DMS53 treated with DMSO at 0.1 percent for 48 hours (cell line): ENCODE data around the gene NPM3.
A peak's percentile ranks its signal among the peaks of the same experiment; 100 is the strongest.
"Not testable (repeated sequence)": the region's sequence is repeated elsewhere in the genome, so short reads cannot be mapped to it uniquely, and the experiment has no call there.

ENCODE experiments used
- DNase-seq: peaks from one replicate; lab custom pipeline; 2025; ENCODE audit not compliant: unreplicated experiment; lab: John Stamatoyannopoulos, UW

NPM3 gene

GRCh38 chr10:101807158-101807557 lies 23.9 kb upstream of the NPM3 start:
- no peak for DNase-seq

- no peak for DNase-seq
These were observed 20.3 kb upstream of the NPM3 start for GRCh38 chr10:101803511-101803910.

DNA sequence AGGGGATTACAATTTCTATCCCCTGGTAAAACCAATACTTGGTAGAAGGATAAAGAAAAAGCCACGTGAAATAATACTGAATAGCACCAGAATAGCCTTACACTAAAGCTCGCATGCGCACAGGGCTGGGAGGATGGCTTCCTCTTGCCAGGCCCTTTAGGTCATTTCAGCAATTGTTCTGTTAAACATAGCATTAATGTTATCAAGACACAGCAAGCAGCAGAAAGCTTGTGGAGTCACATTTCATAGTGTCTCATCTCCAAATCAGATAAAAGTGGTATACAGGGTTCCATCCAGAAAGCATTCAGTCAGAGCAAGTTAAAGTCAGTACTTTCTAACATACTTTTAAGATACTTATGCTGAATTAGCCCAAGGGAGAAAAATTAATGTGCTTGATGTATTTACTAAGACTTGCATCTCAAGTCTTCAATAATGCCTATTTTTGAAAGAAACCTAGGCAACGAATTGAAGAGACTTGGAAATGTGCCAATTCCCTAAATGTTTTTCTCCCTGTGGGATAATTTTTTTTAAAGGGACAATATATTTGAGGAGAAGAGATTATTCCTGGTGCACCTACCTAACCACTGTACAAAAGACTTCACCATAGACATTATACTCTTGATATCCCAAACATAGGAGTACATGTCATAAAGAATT lies 14.3 kb upstream of the NPM3 start:
- no peak for DNase-seq

DNA sequence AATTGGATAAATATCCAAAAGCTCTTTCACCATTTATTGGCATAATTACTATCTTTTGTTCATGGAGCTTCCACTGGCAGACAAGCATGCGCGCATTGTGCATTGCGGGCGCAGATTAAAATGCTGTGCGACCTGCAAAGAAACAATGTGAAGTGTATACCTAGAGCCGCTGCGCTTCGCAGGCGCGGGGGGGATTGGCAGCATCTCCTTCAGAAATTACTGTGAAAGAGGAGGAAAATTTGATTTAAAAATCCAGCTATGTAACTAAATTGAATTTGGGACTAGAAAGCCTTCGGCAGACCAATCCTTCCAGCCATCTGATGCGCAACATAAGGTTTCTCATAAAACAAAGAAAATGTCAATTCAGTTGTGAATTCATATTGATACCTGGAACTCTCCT lies 10.3 kb upstream of the NPM3 start:
- no peak for DNase-seq

DNA sequence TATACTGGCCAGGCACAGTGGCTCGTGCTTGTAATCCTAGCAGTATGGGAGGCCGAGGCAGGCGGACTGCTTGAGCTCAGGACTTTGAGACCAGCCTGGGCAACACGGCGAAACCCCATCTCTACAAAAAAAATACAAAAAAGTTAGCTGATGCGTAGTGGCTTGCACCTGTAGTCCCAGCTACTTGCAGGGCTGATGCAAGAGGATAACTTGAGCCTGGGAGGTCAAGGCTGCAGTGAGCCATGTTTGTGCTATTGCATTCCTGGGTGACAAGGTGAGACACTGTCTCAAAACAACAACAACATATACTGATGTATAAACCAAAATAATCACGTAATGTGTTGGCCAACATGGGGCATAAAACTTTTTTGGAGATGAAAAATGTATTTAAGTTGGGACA lies 6.4 kb upstream of the NPM3 start:
- DNase-seq: no peak

DNA sequence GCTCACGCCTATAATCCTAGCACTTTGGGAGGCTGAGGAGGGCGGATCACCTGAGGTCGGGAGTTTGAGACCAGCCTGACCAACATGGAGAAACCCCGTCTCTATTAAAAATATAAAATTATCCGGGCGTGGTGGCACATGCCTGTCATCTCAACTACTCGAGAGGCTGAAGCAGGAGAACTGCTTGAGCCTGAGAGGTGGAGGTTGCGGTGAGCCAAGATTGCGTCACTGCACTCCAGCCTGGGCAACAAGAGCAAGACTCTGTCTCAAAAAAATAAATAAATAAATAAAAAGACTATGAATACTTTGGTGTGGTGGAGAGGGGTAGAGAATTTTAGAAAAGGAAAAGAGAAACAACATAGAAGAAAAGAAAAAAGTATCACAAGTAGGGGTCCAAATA lies 6.0 kb upstream of the NPM3 start:
- DNase-seq: not testable (repeated sequence)

DNA sequence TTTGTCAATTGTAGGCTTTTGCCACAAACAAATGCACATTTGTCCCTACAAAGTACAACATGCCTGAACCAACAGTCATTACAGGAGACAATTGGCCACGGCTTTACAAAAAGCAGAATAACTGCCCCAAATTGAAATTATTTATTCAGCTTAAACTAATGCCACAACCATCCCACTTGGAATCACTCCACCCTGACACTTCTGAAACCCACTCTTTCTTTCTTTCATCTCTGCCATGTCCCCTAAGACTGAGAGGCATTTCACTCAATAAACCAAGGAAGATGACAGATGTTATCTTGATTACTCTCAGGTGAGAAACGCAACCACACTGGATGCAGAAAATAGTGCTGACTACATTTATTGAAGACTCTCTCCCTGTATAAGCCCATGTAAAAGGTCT lies 2.6 kb upstream of the NPM3 start:
- no peak for DNase-seq

GRCh38 chr10:101784558-101784957 lies 1.3 kb upstream of the NPM3 start:
- DNase-seq: no peak

GRCh38 chr10:101783736-101784118 lies 481 bp upstream of the NPM3 start:
- DNase-seq: no peak

- DNase-seq: no peak
These were observed 1.0 kb downstream of the NPM3 start for GRCh38 chr10:101781984-101782810.

DNA sequence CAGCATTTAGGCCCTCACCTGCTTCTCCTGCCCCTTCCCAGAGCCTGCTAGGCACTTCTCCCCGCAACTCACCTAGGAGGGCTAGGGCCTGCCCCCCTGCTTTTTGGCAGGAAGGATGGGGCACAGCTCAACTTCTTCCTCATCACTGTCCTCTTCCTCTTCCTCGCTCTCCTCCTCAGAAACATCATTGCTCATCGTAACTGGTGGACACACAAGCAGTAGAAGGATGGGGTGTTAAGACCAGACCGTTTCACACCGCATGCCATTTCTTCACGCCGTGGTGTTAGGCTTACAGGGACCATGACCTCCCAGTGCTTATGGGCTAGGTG lies 1.6 kb downstream of the NPM3 start:
- DNase-seq: no peak

DNA sequence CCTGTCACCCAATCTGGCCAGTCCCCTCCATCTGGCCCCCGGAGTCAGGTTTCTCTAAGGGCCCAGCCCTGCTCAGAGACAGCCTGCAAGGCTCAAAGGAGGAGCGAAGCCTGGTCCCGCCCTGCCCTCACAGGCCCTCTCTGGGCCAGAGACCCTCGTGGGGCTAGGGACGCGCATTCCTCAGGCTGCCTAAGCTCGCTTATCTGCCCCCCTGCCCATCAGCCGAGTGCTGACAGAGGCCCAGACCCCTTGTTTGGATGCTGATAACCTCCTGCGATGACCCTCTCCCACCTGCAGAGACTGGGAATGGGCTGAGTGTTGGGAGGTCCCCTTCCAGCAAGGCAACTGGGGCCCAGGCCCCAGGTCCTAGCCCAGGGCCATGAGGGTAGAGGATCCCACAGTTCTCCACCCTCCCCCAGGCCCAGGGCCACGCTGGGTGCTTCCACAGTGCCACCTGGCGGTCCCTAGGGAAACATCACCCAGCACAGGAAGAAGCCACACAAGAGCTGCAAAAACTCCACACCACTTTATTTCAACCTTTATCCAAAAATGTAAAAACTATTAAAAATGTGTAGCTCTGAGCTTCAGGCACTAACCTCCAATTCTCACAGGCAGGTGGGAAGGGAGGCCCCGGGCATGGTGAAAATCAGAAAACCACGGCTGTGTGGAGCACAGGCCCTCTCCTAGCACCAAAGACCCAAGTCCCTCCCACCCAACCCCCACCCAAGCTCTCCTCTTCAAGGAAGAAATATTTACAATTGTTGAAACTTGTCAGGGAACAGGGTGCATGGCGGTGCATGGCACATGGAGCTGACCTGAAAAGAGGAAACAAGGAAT lies 2.2 kb downstream of the NPM3 start:
- peak; percentile 54 for DNase-seq

DNA sequence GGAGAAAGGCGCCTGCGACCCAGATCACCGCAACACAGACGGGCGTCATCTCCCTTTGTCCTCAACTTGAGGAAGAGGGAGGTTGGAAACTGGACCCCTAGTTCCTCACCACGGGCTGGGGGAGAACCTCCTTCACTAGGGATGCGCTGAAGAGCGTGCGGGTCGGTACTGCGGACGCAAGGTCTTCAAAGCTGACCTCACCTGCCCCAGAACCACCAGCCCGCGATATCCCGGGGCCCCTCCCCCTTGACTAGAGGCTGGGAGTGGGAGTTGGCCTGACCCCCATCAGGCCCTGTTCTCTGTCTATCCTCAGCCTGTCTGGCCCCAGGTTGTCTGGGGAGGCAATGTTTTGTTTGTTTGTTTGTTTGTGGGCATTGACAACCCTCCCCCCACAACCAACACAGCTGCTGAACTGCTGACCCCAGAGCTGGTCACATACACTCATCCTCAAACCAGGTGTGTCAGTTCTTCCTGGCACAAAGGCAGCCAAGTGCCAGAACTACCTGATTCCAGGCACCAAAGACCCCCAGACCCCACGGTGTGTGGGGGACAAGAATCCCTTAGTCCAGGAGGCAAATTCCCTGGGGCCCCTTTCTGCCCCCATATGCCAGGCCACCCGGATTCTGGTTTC lies 2.9 kb downstream of the NPM3 start:
- peak; percentile 18 for DNase-seq

- peak; percentile 82 for DNase-seq
These were observed 3.6 kb downstream of the NPM3 start for GRCh38 chr10:101779544-101780186.

GRCh38 chr10:101778781-101779543 lies 4.3 kb downstream of the NPM3 start:
- DNase-seq: peak; percentile 27

DNA sequence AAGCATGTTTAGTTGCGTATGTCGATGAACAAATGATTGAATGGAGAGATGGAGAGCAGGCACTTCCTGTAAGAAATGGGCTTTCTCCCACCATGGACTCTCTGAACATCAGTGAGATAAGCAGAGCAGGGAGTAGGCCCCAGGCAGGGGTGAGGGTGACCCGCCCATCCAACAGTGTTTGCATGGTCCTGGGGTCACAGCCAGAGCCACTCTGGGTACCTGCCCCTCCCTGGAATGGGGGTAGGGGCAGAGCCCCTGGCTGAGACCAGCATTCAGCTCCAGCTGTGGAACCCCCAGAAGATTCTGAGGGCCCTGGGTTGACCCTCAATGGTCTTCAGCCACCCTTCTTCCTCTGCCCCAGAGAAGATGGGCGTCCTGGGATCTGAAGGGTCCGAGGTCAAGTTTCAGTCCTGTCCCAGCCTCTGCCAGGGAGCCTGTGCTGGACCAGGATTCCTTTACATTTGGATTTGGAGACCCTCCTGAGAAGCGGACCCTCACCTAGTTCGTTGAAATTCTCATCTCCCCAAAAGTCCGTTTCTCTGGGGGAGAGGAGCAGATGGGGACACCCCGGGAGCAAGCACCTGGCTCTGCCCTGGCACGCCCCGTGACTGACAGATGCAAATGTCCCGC lies 5.0 kb downstream of the NPM3 start:
- no peak for DNase-seq

DNA sequence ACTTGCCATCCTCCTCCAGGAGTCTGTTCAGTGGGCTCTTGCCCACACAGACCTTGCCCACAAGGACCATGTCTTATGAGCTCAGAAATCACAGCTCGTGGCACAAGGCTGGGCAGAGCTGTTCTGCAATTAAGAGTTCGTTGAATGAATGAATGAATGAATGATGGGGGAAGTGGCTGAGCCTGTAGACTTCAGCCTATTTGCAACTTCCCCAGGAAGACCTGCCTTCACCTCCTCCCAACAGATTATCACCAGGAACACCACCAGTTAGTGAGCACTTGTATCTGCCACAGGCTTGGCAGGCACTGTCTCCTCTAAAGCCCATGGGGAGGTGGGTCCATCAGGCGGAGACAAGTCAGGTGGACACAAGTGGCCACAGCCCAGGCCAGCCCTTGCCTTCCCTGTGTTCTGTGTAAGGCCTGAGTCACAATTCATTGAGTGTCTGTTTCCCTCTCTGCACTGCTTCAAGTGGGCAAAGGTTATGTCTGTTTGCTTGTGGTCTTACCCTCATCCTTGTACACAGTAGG lies 5.6 kb downstream of the NPM3 start:
- DNase-seq: peak; percentile 28

DNA sequence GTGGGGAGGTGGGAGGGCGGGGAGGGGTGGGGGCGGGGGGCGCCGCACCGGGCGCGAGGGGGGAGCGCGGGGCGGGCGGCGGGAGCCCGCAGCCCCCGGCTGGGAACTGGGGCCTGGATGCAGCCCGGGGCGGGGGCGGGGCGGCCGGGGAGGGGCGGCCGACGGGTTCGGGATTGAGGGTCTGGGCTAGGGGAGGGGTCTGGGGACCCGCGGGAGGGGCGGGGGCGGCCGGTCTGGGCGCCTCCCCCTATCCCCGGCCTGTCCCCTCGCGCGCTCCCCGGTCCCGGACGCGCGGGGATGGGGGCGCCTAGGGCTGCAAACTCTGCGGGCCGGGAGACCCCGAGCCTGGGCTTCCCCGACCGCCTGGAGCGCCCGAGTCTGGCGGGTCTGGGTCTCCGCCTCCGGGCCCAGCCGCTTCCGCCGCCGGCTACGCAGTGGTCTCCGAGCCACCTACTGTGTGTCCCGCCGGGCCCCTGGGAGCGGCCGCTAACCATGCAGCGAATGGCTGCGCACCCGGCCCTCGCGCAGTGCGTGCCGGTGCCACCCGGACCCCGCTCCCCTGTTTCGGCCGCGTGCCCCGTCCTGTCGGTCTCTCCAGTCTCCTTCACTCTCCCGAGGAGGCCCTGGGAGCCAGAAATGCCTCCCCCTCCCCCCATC lies 7.0 kb downstream of the NPM3 start:
- DNase-seq: no peak
